Measurements from ENCODE around the gene RLN3. TPM values are rescaled to one million over a fixed set of nuclear protein-coding genes. Genes with fewer than 3 reads are reported as not detected.

RLN3 gene
- total RNA-seq, 1 donor from 2014 or later: not detected

DNA sequence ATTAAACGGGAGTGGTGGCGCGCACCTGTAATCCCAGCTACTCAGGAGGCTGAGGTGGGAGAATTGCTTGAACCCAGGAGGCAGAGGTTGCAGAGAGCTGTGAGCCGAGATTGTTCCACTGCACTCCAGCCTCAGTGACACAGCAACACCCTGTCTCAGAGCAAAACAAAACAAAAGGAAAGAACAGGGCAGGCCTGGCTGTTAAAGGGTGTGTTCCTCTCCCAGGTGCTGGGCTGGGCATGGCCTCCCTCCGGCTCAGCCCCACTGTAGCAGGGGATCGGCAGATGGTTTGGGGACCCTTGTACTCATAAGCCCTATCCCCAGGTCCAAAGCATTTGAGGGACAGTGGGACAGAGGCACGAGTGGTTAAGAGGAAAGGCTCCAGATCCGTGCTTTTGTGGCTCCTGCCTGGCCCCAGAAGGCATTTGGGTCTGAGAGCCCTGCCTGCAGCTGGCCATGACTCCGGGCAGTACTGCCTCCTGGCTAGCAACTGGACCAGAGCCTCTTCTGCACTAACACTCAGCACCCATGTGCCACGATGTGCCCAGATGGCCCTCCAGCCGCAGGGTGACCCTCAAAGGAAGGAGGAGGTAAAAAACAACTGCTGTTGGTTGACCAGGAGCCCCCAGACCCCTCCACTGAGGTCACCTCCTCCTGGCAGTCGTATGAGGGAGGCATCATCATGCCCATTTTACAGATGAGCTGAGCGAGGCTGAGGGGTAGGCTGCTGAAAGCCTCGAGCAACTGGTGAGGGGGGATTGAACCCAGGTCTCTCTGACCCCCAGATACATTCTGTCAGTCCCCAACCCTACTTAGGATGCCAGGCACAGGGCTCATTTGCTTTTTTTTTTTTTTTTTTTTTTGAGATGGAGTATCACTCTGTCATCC lies 31.8 kb upstream of the RLN3 start:
- H3K27me3 Mint-ChIP-seq: no peaks in the 10 kb centered on the region
- H3K4me1 Mint-ChIP-seq (ENCODE audit: low read depth): no peaks in the 10 kb centered on the region
- H3K4me3 Mint-ChIP-seq (ENCODE audit: low read depth): no peak overlapping the region
- TF ChIP-seq, protein P1, sequence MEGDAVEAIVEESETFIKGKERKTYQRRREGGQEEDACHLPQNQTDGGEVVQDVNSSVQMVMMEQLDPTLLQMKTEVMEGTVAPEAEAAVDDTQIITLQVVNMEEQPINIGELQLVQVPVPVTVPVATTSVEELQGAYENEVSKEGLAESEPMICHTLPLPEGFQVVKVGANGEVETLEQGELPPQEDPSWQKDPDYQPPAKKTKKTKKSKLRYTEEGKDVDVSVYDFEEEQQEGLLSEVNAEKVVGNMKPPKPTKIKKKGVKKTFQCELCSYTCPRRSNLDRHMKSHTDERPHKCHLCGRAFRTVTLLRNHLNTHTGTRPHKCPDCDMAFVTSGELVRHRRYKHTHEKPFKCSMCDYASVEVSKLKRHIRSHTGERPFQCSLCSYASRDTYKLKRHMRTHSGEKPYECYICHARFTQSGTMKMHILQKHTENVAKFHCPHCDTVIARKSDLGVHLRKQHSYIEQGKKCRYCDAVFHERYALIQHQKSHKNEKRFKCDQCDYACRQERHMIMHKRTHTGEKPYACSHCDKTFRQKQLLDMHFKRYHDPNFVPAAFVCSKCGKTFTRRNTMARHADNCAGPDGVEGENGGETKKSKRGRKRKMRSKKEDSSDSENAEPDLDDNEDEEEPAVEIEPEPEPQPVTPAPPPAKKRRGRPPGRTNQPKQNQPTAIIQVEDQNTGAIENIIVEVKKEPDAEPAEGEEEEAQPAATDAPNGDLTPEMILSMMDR (IDR thresholded peaks at IDR 0.05; ENCODE audit: unreplicated experiment): no peak
- DNase-seq (ENCODE audit: low spot score, unreplicated experiment): no peak
- H3K36me3 Mint-ChIP-seq (ENCODE audit: insufficient read depth): peaks cover 12% of the 10 kb centered on the region
- H3K27ac Mint-ChIP-seq: no peak overlapping the region
- no peaks in the 10 kb centered on the region for H3K9me3 Mint-ChIP-seq (ENCODE audit: low read depth)

- no peaks in the 10 kb centered on the region for H3K27me3 Mint-ChIP-seq
Observed at GRCh38 chr19:13996928-13997630, 30.9 kb upstream of the RLN3 start.

DNA sequence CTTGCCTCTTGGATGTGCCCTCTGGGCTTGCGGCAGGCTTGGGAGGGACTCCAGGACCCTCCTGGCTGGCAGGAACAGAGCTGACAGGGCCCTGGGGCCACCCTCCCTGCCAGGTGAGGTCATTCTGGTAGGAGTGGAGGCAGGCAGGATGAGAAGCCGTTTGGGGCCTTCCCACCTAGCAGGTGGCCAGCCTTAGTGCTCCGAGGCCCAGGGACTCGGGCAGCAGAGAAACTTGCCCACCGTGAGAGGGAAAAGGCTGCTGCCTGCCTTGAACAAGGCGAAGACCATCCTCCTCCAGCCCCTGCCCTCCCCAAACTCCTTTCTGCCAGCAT lies 30.4 kb upstream of the RLN3 start:
- Mint-ChIP-seq H3K27ac (no peak overlapping the region), H3K4me1 (ENCODE audit: low read depth) (no peaks in the 10 kb centered on the region), H3K4me3 (ENCODE audit: low read depth) (no peak overlapping the region), H3K27me3 (no peaks in the 10 kb centered on the region), H3K9me3 (ENCODE audit: low read depth) (no peaks in the 10 kb centered on the region), H3K36me3 (ENCODE audit: insufficient read depth) (peaks cover 13% of the 10 kb centered on the region)
- TF ChIP-seq, protein P1 (IDR thresholded peaks at IDR 0.05; ENCODE audit: unreplicated experiment): no peak
- DNase-seq (ENCODE audit: low spot score, unreplicated experiment): no peak

More at GRCh38 chr19:13996928-13997630, 30.9 kb upstream of the RLN3 start:
- TF ChIP-seq, protein P1 (IDR thresholded peaks at IDR 0.05; ENCODE audit: unreplicated experiment): no peak
- Mint-ChIP-seq H3K4me1 (ENCODE audit: low read depth) (no peaks in the 10 kb centered on the region), H3K4me3 (ENCODE audit: low read depth) (no peak overlapping the region), H3K36me3 (ENCODE audit: insufficient read depth) (peaks cover 13% of the 10 kb centered on the region), H3K27ac (no peak overlapping the region), H3K9me3 (ENCODE audit: low read depth) (no peaks in the 10 kb centered on the region)
- no peak for DNase-seq (ENCODE audit: low spot score, unreplicated experiment)

DNA sequence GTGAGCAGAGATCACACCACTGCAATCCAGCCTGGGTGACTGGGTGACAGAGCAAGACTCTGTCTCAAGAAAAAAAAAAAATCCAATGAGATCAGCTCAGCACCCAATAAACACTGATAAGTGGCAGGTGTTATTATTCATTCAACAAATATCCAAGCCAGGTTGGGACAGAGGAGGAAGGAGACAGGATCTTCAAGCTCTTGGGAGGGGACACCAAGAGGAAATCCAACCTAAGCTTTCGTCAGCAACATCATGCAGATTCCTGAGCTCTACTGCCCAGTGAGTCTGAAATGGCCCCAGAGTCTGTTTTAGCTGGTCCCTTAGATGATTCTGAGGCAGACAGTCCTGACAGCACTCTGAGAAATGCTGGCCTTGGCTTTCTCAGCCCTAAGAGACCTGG lies 29.5 kb upstream of the RLN3 start:
- no peaks in the 10 kb centered on the region for H3K9me3 Mint-ChIP-seq (ENCODE audit: low read depth)
- H3K27ac Mint-ChIP-seq: no peak overlapping the region
- no peaks in the 10 kb centered on the region for H3K27me3 Mint-ChIP-seq
- H3K36me3 Mint-ChIP-seq (ENCODE audit: insufficient read depth): peaks cover 13% of the 10 kb centered on the region
- DNase-seq (ENCODE audit: low spot score, unreplicated experiment): no peak
- no peak overlapping the region for H3K4me3 Mint-ChIP-seq (ENCODE audit: low read depth)
- TF ChIP-seq, protein P1 (IDR thresholded peaks at IDR 0.05; ENCODE audit: unreplicated experiment): no peak
- H3K4me1 Mint-ChIP-seq (ENCODE audit: low read depth): no peaks in the 10 kb centered on the region

GRCh38 chr19:13999085-13999484 lies 28.9 kb upstream of the RLN3 start:
- no peak for DNase-seq (ENCODE audit: low spot score, unreplicated experiment)
- H3K36me3 Mint-ChIP-seq (ENCODE audit: insufficient read depth): peaks cover 13% of the 10 kb centered on the region
- no peaks in the 10 kb centered on the region for H3K27me3 Mint-ChIP-seq
- no peaks in the 10 kb centered on the region for H3K4me1 Mint-ChIP-seq (ENCODE audit: low read depth)
- TF ChIP-seq, protein P1 (IDR thresholded peaks at IDR 0.05; ENCODE audit: unreplicated experiment): no peak
- H3K4me3 Mint-ChIP-seq (ENCODE audit: low read depth): no peak overlapping the region
- H3K9me3 Mint-ChIP-seq (ENCODE audit: low read depth): no peaks in the 10 kb centered on the region
- H3K27ac Mint-ChIP-seq: no peak overlapping the region
